GM19468 (cell line): ENCODE results near the gene CPNE7.

Experiments used
- ATAC-seq: cut with Tn5 transposase; IDR thresholded peaks from one replicate; pipeline ENCODE4 v1.9.1; 2021; ENCODE audit warnings: mild to moderate bottlenecking, moderate library complexity, moderate number of reproducible peaks; ENCODE audit not compliant: unreplicated experiment; ENCODE audit errors: extremely low read depth

CPNE7 gene

GRCh38 chr16:89643769-89644300, 68.3 kb downstream of the CPNE7 start:
- no peak for ATAC-seq

- no peak for ATAC-seq
These were observed 69.6 kb downstream of the CPNE7 start for GRCh38 chr16:89645122-89645521.

GRCh38 chr16:89646270-89646669, 70.7 kb downstream of the CPNE7 start:
- no peak for ATAC-seq
